SK-N-SH (cell line): ENCODE results near the gene NFATC2IP.

Source experiments
- CHD2 ChIP-seq: fragments of 150-350 bp; IDR thresholded peaks from 2 replicates; pipeline ENCODE4 v1.6.1; 2018; ENCODE audit warnings: low read length; ENCODE audit not compliant: partially characterized antibody
- EP300 ChIP-seq, 2 experiments: IDR thresholded peaks; 2 replicates each; pipeline versions ENCODE4 v1.4.0 to v1.6.1; 2012; ENCODE audit warnings: borderline replicate concordance in 1 of 2, low read depth in 1 of 2, low read length in 1 of 2
- EZH2phosphoT487 ChIP-seq: fragments of 200-600 bp; sonication (generic); IDR thresholded peaks from 2 replicates; pipeline ENCODE4 v1.6.1; 2017; ENCODE audit warnings: low read depth, mixed run types, mild to moderate bottlenecking, antibody characterized with exemption, moderate library complexity, borderline replicate concordance
- GABPA ChIP-seq: IDR thresholded peaks from 2 replicates; pipeline ENCODE4 v1.4.0; 2012; ENCODE audit warnings: low read depth, mild to moderate bottlenecking
- GATA2 ChIP-seq: sonication (generic); formaldehyde crosslinking; IDR thresholded peaks from 2 replicates; pipeline ENCODE4 v1.5.0; 2020; ENCODE audit warnings: mild to moderate bottlenecking, missing genetic modification reagents
- NRF1 ChIP-seq: IDR thresholded peaks from 2 replicates; pipeline ENCODE4 v1.6.1; 2012; ENCODE audit warnings: low read depth, mild to moderate bottlenecking, low read length
- TCF12 ChIP-seq: IDR thresholded peaks from 2 replicates; pipeline ENCODE4 v1.4.0; 2012
- TEAD4 ChIP-seq: IDR thresholded peaks from 2 replicates; pipeline ENCODE4 v1.4.0; 2012; ENCODE audit warnings: mild to moderate bottlenecking, borderline replicate concordance; ENCODE audit not compliant: insufficient read depth
- YY1 ChIP-seq: IDR thresholded peaks from 2 replicates; pipeline ENCODE4 v1.4.0; 2012; ENCODE audit warnings: low read depth, mild to moderate bottlenecking
- TF ChIP-seq, protein P1 (sequence below): fragments of 200-600 bp; sonication (generic); IDR thresholded peaks from 2 replicates; pipeline ENCODE4 v1.6.1; 2017; ENCODE audit warnings: antibody characterized with exemption, mild to moderate bottlenecking, moderate library complexity
- TF ChIP-seq, protein P2 (sequence below): IDR thresholded peaks from 2 replicates; pipeline ENCODE4 v1.6.1; 2012; ENCODE audit warnings: mild to moderate bottlenecking, low read depth, low read length, moderate library complexity
- TF ChIP-seq, protein P3 (sequence below): fragments of 150-350 bp; IDR thresholded peaks from 2 replicates; pipeline ENCODE4 v1.6.1; 2017; ENCODE audit warnings: antibody characterized with exemption, low read length, low read depth, borderline replicate concordance

DNA sequence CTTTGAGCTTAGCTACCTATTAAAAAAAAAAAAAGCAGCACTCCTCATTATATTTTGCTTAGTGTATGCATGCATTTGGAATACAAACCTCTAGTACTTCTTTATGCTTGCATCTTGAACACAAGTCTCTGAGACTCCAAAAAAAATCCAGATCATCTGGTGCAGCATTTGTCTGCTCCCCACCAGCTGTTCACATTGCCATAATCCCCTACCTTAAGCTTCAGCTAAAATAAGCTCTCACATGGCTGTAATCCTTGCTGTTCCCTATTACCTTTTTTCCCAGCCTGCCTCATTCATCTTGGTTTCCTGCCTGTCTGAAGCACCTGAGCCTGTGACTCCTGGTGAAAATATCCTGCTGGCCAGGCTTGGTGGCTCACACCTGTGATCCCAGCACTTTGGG lies 7.5 kb upstream of the NFATC2IP start:
- TF ChIP-seq GATA2 (no peak), EZH2phosphoT487 (no peak), YY1 (no peak), TEAD4 (no peak), EP300 (IDR thresholded peaks at IDR 0.05; ENCODE audit: borderline replicate concordance in 1 of 2, low read depth in 1 of 2, low read length in 1 of 2) (no peak), TCF12 (no peak), NRF1 (no peak), CHD2 (no peak), GABPA (no peak)
- TF ChIP-seq, protein P1, sequence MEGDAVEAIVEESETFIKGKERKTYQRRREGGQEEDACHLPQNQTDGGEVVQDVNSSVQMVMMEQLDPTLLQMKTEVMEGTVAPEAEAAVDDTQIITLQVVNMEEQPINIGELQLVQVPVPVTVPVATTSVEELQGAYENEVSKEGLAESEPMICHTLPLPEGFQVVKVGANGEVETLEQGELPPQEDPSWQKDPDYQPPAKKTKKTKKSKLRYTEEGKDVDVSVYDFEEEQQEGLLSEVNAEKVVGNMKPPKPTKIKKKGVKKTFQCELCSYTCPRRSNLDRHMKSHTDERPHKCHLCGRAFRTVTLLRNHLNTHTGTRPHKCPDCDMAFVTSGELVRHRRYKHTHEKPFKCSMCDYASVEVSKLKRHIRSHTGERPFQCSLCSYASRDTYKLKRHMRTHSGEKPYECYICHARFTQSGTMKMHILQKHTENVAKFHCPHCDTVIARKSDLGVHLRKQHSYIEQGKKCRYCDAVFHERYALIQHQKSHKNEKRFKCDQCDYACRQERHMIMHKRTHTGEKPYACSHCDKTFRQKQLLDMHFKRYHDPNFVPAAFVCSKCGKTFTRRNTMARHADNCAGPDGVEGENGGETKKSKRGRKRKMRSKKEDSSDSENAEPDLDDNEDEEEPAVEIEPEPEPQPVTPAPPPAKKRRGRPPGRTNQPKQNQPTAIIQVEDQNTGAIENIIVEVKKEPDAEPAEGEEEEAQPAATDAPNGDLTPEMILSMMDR = no peak
- TF ChIP-seq, protein P2, sequence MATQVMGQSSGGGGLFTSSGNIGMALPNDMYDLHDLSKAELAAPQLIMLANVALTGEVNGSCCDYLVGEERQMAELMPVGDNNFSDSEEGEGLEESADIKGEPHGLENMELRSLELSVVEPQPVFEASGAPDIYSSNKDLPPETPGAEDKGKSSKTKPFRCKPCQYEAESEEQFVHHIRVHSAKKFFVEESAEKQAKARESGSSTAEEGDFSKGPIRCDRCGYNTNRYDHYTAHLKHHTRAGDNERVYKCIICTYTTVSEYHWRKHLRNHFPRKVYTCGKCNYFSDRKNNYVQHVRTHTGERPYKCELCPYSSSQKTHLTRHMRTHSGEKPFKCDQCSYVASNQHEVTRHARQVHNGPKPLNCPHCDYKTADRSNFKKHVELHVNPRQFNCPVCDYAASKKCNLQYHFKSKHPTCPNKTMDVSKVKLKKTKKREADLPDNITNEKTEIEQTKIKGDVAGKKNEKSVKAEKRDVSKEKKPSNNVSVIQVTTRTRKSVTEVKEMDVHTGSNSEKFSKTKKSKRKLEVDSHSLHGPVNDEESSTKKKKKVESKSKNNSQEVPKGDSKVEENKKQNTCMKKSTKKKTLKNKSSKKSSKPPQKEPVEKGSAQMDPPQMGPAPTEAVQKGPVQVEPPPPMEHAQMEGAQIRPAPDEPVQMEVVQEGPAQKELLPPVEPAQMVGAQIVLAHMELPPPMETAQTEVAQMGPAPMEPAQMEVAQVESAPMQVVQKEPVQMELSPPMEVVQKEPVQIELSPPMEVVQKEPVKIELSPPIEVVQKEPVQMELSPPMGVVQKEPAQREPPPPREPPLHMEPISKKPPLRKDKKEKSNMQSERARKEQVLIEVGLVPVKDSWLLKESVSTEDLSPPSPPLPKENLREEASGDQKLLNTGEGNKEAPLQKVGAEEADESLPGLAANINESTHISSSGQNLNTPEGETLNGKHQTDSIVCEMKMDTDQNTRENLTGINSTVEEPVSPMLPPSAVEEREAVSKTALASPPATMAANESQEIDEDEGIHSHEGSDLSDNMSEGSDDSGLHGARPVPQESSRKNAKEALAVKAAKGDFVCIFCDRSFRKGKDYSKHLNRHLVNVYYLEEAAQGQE = no peak
- TF ChIP-seq, protein P3, sequence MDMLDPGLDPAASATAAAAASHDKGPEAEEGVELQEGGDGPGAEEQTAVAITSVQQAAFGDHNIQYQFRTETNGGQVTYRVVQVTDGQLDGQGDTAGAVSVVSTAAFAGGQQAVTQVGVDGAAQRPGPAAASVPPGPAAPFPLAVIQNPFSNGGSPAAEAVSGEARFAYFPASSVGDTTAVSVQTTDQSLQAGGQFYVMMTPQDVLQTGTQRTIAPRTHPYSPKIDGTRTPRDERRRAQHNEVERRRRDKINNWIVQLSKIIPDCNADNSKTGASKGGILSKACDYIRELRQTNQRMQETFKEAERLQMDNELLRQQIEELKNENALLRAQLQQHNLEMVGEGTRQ = no peak
